WTC11 (cell line): ENCODE results near the gene LMLN. TPM values are rescaled to one million over a fixed set of nuclear protein-coding genes. Genes with fewer than 3 reads are reported as not detected.

Source experiments
- ATAC-seq: fragments of 200-7000 bp; cut with Tn5 transposase; 2 replicates; pipeline ENCODE4 v1.10.0; 2021; ENCODE audit warnings: mild to moderate bottlenecking, moderate library complexity
- CTCF ChIA-PET: fragments of 300-600 bp; sonication (Branson Sonifier 250); formaldehyde crosslinking; loops from one replicate; lab custom pipeline; 2021; ENCODE audit warnings: antibody characterized with exemption; lab: Charles Lee
- POLR2A ChIA-PET: fragments of 350-600 bp; sonication (Branson Sonifier 250); formaldehyde crosslinking; loops from one replicate; lab custom pipeline; 2021; ENCODE audit warnings: antibody characterized with exemption; lab: Charles Lee
- DNase-seq: peaks from one replicate; pipeline ENCODE4 v3.0.0; 2021; ENCODE audit warnings: low spot score
- H3K27ac Mint-ChIP-seq: 2 replicates; pipeline ENCODE4 v1.8.0; 2021; ENCODE audit warnings: mixed read lengths
- H3K27me3 Mint-ChIP-seq: 2 replicates; pipeline ENCODE4 v1.8.0; 2021; ENCODE audit warnings: low read depth, mild to moderate bottlenecking, moderate library complexity, mixed read lengths
- H3K36me3 Mint-ChIP-seq: 2 replicates; pipeline ENCODE4 v1.8.0; 2021; ENCODE audit warnings: mixed read lengths
- H3K4me1 Mint-ChIP-seq: 2 replicates; pipeline ENCODE4 v1.8.0; 2022; ENCODE audit warnings: mixed read lengths
- H3K4me3 Mint-ChIP-seq: 2 replicates; pipeline ENCODE4 v1.8.0; 2021; ENCODE audit warnings: mild to moderate bottlenecking, moderate library complexity, mixed read lengths
- H3K9me3 Mint-ChIP-seq: 2 replicates; pipeline ENCODE4 v1.8.0; 2021; ENCODE audit warnings: mixed read lengths
- ATF1 ChIP-seq: sonication (generic); formaldehyde crosslinking; IDR thresholded peaks from 2 replicates; pipeline ENCODE4 v1.8.1; 2023; ENCODE audit warnings: mild to moderate bottlenecking, moderate library complexity, missing genetic modification reagents
- ELF4 ChIP-seq: sonication (generic); formaldehyde crosslinking; IDR thresholded peaks from 2 replicates; pipeline ENCODE4 v1.8.1; 2022; ENCODE audit warnings: low read depth, mild to moderate bottlenecking, moderate library complexity, missing genetic modification reagents
- EMX1 ChIP-seq: fragments of 250-450 bp; sonication (Bioruptor Pico); IDR thresholded peaks from 2 replicates; pipeline ENCODE4 v1.8.0; 2021; ENCODE audit warnings: mild to moderate bottlenecking
- ETV6 ChIP-seq: sonication (generic); formaldehyde crosslinking; IDR thresholded peaks from 2 replicates; pipeline ENCODE4 v1.8.1; 2022; ENCODE audit warnings: mild to moderate bottlenecking, missing genetic modification reagents
- GRHL2 ChIP-seq: fragments of 250-450 bp; sonication (Bioruptor Pico); IDR thresholded peaks from 2 replicates; pipeline ENCODE4 v1.8.0; 2022; ENCODE audit warnings: mild to moderate bottlenecking, moderate library complexity; ENCODE audit not compliant: insufficient replicate concordance, severe bottlenecking
- GTF2I ChIP-seq: fragments of 250-450 bp; sonication (Bioruptor Pico); conservative IDR thresholded peaks from 2 replicates; pipeline ENCODE4 v1.4.0; 2021; ENCODE audit warnings: mild to moderate bottlenecking
- SMAD3 ChIP-seq: sonication (generic); formaldehyde crosslinking; IDR thresholded peaks from 2 replicates; pipeline ENCODE4 v1.8.0; 2022; ENCODE audit warnings: missing genetic modification reagents, mild to moderate bottlenecking, borderline replicate concordance
- TCF7 ChIP-seq: sonication (generic); formaldehyde crosslinking; IDR thresholded peaks from 2 replicates; pipeline ENCODE4 v1.8.0; 2022; ENCODE audit warnings: mild to moderate bottlenecking, low read depth, missing genetic modification reagents, moderate library complexity
- total RNA-seq: library from RNA; stranded (reverse); gene quantifications from 3 replicates; pipeline ENCODE4 v1.2.3, GENCODE V29; 2021
- TF ChIP-seq, protein P1 (sequence below): sonication (generic); formaldehyde crosslinking; IDR thresholded peaks from 2 replicates; pipeline ENCODE4 v1.8.1; 2023; ENCODE audit warnings: mild to moderate bottlenecking, missing genetic modification reagents, moderate library complexity
- TF ChIP-seq, protein P2 (sequence below): fragments of 250-450 bp; sonication (Bioruptor Pico); IDR thresholded peaks from 2 replicates; pipeline ENCODE4 v2.1.2; 2022; ENCODE audit warnings: mild to moderate bottlenecking, moderate library complexity
- TF ChIP-seq, protein P3 (sequence below): fragments of 250-450 bp; sonication (Bioruptor Pico); IDR thresholded peaks from 2 replicates; pipeline ENCODE4 v1.8.0; 2021; ENCODE audit warnings: mild to moderate bottlenecking
- TF ChIP-seq, protein P4 (sequence below): sonication (generic); formaldehyde crosslinking; conservative IDR thresholded peaks from 2 replicates; pipeline ENCODE4 v1.8.1; 2023; ENCODE audit warnings: mild to moderate bottlenecking, low read depth, missing genetic modification reagents, moderate library complexity
- TF ChIP-seq, protein P5 (sequence below): sonication (generic); formaldehyde crosslinking; IDR thresholded peaks from 2 replicates; pipeline ENCODE4 v1.8.1; 2023; ENCODE audit warnings: mild to moderate bottlenecking, moderate library complexity, missing genetic modification reagents
- TF ChIP-seq, protein P6 (sequence below): sonication (generic); formaldehyde crosslinking; IDR thresholded peaks from 2 replicates; pipeline ENCODE4 v1.8.0; 2022; ENCODE audit warnings: mild to moderate bottlenecking, missing genetic modification reagents

The LMLN gene
- total RNA-seq, 1 experiment from 2014 or later: 5.2 TPM

DNA sequence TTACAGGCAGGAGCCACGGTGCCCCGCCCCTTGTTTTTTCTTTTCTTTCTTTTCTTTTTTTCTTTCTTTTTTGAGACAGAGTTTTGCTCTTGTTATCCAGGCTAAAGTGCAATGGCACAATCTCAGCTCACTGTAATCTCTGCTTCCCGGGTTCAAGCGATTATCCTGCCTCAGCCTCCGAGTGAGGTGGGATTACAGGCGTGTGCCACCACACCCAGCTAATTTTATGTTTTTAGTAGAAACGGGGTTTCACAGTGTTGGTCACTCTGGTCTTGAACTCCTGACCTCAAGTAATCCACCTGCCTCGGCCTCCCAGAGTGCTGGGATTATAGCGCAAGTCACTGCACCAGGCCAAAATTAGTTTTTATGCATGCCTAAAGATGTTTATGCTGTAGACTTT, 7.6 kb upstream of the LMLN start:
- TF ChIP-seq EMX1 (CRISPR knock-in tag) (no peak), SMAD3 (CRISPR knock-in tag) (no peak)
- no peaks in the 10 kb centered on the region; the same call in 1 of the 2 replicates for H3K27me3 Mint-ChIP-seq
- no peaks in the 10 kb centered on the region for H3K9me3 Mint-ChIP-seq
- H3K4me3 Mint-ChIP-seq: peak overlapping the region; percentile 97
- ChIA-PET CTCF (no interaction called here), POLR2A (no interaction called here)
- peak overlapping the region; percentile 68; the same call in 1 of the 2 replicates for H3K27ac Mint-ChIP-seq
- H3K4me1 Mint-ChIP-seq: peaks cover 34% of the 10 kb centered on the region
- peaks cover 61% of the 10 kb centered on the region for H3K36me3 Mint-ChIP-seq
- ATAC-seq: no peak
- DNase-seq: no peak

DNA sequence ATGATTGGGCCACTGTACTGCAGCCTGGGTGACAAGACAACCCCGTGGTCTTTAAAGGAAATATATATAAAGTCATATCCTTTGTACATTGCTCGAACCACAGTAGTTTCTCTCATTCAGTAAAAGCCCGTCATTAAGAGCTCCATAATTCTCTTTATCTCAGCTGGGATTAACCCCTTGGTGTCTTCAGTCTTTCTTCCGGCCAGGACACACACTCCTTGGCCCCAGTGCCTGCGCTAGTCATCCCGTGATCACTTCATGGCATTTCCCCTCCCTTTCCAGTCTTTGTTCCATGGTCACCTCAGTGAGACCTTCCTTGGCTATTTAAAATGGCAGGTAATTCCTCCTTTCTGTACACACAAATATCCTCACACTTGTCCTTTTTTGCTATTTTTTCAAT, 6.7 kb upstream of the LMLN start:
- no peaks in the 10 kb centered on the region; the same call in 1 of the 2 replicates for H3K27me3 Mint-ChIP-seq
- peaks cover 61% of the 10 kb centered on the region for H3K36me3 Mint-ChIP-seq
- ChIA-PET CTCF (no interaction called here), POLR2A (no interaction called here)
- H3K4me3 Mint-ChIP-seq: peak overlapping the region; percentile 97; the same call in 1 of the 2 replicates
- peak overlapping the region; percentile 78 for H3K27ac Mint-ChIP-seq
- ATAC-seq (no peak), DNase-seq (no peak)
- H3K4me1 Mint-ChIP-seq: peaks cover 39% of the 10 kb centered on the region
- TF ChIP-seq, protein P1, sequence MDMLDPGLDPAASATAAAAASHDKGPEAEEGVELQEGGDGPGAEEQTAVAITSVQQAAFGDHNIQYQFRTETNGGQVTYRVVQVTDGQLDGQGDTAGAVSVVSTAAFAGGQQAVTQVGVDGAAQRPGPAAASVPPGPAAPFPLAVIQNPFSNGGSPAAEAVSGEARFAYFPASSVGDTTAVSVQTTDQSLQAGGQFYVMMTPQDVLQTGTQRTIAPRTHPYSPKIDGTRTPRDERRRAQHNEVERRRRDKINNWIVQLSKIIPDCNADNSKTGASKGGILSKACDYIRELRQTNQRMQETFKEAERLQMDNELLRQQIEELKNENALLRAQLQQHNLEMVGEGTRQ (CRISPR knock-in tag): no peak
- TF ChIP-seq GRHL2 (CRISPR knock-in tag): no peak
- H3K9me3 Mint-ChIP-seq: no peaks in the 10 kb centered on the region

DNA sequence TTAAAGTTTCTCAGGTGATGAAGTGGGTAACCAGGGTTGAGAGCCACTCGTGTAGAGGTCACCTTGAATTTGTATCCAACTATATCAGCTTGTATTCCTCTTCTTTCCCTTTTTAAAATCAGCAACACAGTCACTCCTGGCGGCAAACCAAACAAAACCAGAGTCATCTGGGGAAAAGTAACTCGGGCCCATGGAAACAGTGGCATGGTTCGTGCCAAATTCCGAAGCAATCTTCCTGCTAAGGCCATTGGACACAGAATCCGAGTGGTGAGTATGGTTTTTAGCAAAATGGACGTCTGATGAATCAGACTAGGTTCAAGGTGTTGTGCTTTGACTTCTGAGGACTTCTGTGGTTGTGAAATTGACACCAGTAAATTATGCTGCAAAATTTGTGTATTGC, 6.1 kb upstream of the LMLN start:
- TF ChIP-seq ETV6 (CRISPR knock-in tag) (no peak), GTF2I (CRISPR knock-in tag) (no peak), TCF7 (no peak), ATF1 (CRISPR knock-in tag) (no peak), ELF4 (no peak)
- TF ChIP-seq, protein P2, sequence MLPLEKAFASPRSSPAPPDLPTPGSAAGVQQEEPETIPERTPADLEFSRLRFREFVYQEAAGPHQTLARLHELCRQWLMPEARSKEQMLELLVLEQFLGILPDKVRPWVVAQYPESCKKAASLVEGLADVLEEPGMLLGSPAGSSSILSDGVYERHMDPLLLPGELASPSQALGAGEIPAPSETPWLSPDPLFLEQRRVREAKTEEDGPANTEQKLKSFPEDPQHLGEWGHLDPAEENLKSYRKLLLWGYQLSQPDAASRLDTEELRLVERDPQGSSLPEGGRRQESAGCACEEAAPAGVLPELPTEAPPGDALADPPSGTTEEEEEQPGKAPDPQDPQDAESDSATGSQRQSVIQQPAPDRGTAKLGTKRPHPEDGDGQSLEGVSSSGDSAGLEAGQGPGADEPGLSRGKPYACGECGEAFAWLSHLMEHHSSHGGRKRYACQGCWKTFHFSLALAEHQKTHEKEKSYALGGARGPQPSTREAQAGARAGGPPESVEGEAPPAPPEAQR: no peak
- TF ChIP-seq, protein P3, sequence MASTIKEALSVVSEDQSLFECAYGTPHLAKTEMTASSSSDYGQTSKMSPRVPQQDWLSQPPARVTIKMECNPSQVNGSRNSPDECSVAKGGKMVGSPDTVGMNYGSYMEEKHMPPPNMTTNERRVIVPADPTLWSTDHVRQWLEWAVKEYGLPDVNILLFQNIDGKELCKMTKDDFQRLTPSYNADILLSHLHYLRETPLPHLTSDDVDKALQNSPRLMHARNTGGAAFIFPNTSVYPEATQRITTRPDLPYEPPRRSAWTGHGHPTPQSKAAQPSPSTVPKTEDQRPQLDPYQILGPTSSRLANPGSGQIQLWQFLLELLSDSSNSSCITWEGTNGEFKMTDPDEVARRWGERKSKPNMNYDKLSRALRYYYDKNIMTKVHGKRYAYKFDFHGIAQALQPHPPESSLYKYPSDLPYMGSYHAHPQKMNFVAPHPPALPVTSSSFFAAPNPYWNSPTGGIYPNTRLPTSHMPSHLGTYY (CRISPR knock-in tag): no peak
- TF ChIP-seq, protein P4, sequence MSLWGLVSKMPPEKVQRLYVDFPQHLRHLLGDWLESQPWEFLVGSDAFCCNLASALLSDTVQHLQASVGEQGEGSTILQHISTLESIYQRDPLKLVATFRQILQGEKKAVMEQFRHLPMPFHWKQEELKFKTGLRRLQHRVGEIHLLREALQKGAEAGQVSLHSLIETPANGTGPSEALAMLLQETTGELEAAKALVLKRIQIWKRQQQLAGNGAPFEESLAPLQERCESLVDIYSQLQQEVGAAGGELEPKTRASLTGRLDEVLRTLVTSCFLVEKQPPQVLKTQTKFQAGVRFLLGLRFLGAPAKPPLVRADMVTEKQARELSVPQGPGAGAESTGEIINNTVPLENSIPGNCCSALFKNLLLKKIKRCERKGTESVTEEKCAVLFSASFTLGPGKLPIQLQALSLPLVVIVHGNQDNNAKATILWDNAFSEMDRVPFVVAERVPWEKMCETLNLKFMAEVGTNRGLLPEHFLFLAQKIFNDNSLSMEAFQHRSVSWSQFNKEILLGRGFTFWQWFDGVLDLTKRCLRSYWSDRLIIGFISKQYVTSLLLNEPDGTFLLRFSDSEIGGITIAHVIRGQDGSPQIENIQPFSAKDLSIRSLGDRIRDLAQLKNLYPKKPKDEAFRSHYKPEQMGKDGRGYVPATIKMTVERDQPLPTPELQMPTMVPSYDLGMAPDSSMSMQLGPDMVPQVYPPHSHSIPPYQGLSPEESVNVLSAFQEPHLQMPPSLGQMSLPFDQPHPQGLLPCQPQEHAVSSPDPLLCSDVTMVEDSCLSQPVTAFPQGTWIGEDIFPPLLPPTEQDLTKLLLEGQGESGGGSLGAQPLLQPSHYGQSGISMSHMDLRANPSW (CRISPR knock-in tag): no peak
- TF ChIP-seq, protein P5, sequence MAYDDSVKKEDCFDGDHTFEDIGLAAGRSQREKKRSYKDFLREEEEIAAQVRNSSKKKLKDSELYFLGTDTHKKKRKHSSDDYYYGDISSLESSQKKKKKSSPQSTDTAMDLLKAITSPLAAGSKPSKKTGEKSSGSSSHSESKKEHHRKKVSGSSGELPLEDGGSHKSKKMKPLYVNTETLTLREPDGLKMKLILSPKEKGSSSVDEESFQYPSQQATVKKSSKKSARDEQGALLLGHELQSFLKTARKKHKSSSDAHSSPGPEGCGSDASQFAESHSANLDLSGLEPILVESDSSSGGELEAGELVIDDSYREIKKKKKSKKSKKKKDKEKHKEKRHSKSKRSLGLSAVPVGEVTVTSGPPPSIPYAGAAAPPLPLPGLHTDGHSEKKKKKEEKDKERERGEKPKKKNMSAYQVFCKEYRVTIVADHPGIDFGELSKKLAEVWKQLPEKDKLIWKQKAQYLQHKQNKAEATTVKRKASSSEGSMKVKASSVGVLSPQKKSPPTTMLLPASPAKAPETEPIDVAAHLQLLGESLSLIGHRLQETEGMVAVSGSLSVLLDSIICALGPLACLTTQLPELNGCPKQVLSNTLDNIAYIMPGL (CRISPR knock-in tag): no peak
- TF ChIP-seq, protein P6, sequence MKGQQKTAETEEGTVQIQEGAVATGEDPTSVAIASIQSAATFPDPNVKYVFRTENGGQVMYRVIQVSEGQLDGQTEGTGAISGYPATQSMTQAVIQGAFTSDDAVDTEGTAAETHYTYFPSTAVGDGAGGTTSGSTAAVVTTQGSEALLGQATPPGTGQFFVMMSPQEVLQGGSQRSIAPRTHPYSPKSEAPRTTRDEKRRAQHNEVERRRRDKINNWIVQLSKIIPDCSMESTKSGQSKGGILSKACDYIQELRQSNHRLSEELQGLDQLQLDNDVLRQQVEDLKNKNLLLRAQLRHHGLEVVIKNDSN (CRISPR knock-in tag): no peak
- TF ChIP-seq, all 79 proteins: peak for 0
- Mint-ChIP-seq H3K27ac (peak overlapping the region; percentile 78), H3K27me3 (no peaks in the 10 kb centered on the region; the same call in 1 of the 2 replicates), H3K9me3 (no peaks in the 10 kb centered on the region), H3K4me1 (peaks cover 43% of the 10 kb centered on the region), H3K36me3 (peaks cover 61% of the 10 kb centered on the region), H3K4me3 (peak overlapping the region; percentile 25; the same call in 1 of the 2 replicates)
- ChIA-PET POLR2A (no interaction called here), CTCF (no interaction called here)
- ATAC-seq (no peak), DNase-seq (no peak)
